Epithelial cell of proximal tubule (primary cell): ENCODE measurements around the gene MAGIX. TPM values are rescaled to one million over a fixed set of nuclear protein-coding genes. Genes with fewer than 3 reads are reported as not detected.

Experiments used
- DNase-seq: peaks from one replicate; pipeline ENCODE4 v3.0.0-alpha.2; 2011; ENCODE audit warnings: low read depth
- H3K4me3 ChIP-seq: 2 replicates; pipeline ENCODE4 v1.5.1; 2011; ENCODE audit warnings: low read depth, mild to moderate bottlenecking, low read length
- total RNA-seq: library from RNA; depleted of rRNA; stranded (reverse); fragments of >200 nt; gene quantifications from 2 replicates; pipeline ENCODE4 v1.2.3, GENCODE V29; 2015
- TF ChIP-seq, protein P1 (sequence below): conservative IDR thresholded peaks from 2 replicates; pipeline ENCODE4 v1.5.1; 2012; ENCODE audit warnings: low read depth, mild to moderate bottlenecking, low read length

The MAGIX gene
- total RNA-seq, 1 donor from 2014 or later: 9.6 TPM

DNA sequence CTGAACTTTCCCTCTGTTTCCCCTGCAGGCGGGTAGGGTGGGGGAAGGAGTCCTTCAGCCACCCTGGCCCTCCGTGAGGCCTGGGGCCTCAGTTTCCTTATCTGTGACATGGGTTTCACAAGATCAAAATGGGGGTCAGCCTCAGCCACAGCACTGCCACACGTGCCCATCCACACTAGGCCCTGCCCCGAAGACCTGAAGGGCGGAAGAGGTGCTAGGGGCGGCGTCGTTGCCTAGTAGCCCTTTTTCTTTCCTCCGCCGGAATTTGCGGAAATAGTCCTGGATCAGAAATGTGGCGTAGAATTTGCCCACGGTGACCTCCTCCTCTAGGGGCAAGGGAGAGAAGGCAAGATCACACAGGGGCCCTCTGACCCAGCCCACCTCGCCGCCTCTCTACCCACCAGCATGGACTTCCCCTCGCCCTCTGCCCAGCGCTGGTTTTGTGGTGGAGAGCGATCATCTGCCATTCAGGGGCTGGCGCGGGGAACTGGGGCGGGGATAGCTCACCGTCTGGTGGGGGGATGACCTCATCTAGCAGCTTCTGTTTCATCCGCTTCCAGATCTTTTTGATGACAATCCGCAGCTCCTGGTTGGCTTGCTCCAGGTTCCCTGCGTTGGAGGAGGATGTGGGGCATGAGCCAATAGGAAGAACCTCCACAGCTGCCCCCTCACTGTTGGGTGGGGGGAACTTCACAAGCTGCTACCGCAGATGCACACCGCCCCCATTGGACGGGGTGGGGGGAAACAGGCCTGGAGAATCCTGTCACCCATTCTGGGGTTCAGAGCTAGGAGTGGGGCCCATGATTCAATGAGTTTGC, 47.1 kb downstream of the MAGIX start:
- TF ChIP-seq, protein P1, sequence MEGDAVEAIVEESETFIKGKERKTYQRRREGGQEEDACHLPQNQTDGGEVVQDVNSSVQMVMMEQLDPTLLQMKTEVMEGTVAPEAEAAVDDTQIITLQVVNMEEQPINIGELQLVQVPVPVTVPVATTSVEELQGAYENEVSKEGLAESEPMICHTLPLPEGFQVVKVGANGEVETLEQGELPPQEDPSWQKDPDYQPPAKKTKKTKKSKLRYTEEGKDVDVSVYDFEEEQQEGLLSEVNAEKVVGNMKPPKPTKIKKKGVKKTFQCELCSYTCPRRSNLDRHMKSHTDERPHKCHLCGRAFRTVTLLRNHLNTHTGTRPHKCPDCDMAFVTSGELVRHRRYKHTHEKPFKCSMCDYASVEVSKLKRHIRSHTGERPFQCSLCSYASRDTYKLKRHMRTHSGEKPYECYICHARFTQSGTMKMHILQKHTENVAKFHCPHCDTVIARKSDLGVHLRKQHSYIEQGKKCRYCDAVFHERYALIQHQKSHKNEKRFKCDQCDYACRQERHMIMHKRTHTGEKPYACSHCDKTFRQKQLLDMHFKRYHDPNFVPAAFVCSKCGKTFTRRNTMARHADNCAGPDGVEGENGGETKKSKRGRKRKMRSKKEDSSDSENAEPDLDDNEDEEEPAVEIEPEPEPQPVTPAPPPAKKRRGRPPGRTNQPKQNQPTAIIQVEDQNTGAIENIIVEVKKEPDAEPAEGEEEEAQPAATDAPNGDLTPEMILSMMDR: no peak
- DNase-seq: no peak
- no peak overlapping the region for H3K4me3 ChIP-seq

DNA sequence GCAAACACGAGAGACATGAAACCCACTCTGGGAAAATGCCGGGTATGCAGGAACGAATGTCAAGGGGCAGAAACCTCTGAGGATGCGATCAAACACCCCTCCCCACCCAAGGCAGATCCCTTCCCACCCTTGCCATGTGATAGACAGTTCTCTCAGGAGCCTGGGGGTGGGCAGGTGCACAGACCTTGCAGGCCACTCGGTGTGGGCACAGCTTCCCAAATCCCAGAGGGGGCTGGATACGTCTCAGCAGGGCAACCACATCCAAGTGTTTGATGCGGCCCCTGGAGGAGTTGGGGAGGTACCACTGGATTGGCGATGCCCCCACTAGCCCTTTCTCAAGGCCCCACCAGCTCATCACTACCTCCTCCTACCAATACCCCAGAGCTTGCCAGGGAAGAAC, 47.8 kb downstream of the MAGIX start:
- no peak for DNase-seq
- TF ChIP-seq, protein P1: no peak
- H3K4me3 ChIP-seq: no peak overlapping the region

DNA sequence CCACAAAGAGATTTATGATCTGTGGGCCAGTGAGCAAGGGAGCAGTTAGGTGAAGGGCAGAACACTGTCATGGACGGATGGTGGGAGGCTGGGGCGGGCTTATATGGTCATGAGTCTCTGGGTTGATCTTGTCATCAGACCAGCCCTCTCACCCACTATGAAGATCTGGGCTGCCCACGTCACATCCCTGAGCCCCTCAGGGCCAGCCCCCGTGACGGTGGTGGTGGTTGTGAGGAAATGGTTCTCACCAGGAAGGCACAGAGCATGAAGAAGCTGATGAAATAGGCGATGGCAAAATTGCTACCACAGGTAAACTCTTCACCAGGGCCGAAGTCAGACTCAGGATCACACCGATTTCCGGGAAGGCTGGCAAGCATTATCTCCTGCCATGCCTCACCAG, 48.5 kb downstream of the MAGIX start:
- H3K4me3 ChIP-seq: no peak overlapping the region
- DNase-seq: no peak
- TF ChIP-seq, protein P1: no peak

DNA sequence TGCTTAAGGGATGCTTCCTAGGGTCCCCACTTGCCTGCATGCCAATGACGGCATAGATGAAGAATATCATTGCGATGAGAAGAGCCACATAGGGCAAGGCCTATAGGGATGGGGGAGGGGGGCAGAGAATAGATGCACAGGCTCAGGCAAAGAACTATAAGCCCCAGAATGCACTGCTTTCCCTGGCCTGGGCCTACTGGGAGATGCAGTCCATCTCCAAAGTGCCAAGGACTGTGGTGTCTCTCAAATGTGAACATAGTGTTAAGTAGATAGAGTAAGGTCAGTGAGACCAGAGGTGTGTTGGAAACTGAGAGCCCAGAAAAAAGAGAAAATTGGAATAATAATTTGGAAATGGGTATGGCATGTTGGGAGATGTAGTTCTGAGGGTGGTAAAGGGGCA, 49.7 kb downstream of the MAGIX start:
- TF ChIP-seq, protein P1: no peak
- no peak overlapping the region for H3K4me3 ChIP-seq
- no peak for DNase-seq

DNA sequence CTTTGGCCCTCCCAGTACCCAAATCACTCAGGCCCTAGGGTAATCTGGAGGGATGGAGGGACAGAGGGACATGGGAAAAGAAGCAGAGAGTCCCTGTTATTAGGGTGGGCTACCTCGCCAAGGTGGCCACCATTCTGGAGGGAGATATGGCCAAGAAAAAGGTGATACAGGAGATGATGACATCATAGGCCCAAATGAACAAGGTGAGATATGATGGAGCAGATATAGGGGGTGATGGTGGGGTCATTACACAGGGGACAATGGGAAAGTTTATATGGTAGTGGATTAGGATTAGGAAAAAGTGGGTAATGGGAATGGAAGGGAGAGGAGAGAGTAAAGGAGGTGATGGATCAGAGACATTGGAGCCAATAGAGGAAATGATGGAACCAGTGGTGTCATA, 50.3 kb downstream of the MAGIX start:
- H3K4me3 ChIP-seq: no peak overlapping the region
- TF ChIP-seq, protein P1: no peak
- no peak for DNase-seq

DNA sequence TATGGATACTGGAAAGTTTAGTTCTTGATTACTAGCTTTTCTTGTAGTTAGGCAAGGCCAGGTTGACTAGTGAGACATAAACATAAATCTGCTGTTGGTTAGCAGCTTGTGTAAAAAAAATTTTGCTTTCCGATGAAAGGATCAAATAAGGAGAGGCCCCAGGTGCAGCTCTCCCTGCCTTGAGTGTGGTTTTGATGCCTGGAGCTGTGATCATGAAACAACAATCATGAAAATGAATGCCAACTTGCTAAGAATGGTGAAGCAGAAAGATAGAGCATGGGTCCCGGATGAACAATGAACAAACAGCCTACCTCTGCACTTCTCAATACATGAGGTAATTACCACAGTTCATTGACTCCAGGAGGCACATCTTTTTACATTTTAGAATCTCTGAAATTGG, 51.9 kb downstream of the MAGIX start:
- TF ChIP-seq, protein P1: no peak
- H3K4me3 ChIP-seq: no peak overlapping the region
- no peak for DNase-seq

DNA sequence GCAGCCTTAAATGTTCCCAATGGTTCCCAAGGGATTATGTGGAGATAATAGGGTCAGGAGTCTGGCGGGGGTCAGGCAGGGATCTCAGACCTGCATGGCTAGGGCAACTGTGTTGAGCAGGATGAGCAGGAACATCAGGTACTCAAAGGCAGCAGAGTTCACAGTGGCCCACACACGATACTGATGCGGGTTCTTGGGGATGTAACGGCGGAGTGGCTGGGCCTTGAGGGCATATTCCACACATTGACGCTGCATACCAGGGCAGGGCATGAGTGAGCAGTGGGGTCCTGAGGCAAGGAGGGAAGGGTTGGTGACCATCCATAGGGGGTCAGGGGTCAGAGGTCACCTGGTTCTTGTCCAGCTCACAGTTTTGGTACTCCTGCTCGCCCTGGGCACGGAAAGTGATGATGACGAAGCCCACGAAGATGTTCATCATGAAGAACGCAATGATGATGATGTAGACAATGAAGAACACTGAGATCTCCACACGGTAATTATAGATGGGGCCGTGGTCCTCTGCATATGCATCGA, 52.5 kb downstream of the MAGIX start:
- H3K4me3 ChIP-seq: no peak overlapping the region
- TF ChIP-seq, protein P1: no peak
- no peak for DNase-seq
